CD4-positive, alpha-beta T cell treated with Interleukin-4 for 1 hour (primary cell): ENCODE results near the gene CAMTA1.

Experiments used
- DNase-seq, 2 donors: peaks; one replicate each; pipeline ENCODE4 v3.0.0-alpha.2; 2020 to 2022

CAMTA1 gene

DNA sequence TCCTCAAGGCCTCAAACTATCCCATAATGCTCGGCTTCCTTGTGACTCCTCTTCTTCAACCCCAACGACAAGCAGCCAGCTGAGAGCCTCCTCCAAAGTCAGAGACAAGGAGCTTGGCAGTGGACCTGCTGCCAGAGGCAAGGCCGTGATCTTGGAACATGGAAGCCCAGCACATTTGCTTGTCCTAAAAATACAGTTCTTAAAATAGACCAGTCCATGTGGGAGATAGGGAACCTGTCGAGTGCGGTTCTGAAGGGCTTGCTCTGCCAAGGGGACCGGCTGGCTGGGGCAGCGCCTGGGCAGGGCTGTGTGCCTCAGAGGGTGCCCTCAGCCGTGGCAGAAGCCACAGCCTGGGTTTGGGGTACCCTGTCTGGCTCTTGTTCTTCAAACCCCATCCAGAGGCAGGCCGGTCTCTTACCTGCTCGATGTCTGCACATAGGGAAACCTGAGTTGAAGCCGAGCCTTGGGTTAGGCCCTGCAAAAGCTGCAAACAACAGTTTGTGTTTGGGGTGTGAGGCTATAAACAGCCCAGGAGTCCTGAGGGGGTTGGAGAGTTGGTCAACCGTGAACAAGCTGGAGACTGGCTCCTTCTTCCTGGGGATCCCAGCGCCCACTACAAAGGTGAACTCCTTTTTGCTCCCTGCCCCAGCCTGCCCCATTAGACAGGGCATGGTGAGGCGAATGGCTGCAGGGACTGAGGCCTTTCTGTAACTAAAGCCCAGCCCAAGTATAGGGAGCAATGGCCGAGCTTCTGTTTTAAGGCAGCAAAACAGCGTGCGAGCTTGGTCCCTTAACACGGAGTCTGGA is 228.8 kb downstream of the CAMTA1 start:
- DNase-seq = no peak

- no peak for DNase-seq
These were observed 229.3 kb downstream of the CAMTA1 start for GRCh38 chr1:7014640-7014930.

- DNase-seq = no peak
These were observed 229.8 kb downstream of the CAMTA1 start for GRCh38 chr1:7015022-7015421.

GRCh38 chr1:7018351-7018750 is 233.1 kb downstream of the CAMTA1 start:
- DNase-seq = no peak

DNA sequence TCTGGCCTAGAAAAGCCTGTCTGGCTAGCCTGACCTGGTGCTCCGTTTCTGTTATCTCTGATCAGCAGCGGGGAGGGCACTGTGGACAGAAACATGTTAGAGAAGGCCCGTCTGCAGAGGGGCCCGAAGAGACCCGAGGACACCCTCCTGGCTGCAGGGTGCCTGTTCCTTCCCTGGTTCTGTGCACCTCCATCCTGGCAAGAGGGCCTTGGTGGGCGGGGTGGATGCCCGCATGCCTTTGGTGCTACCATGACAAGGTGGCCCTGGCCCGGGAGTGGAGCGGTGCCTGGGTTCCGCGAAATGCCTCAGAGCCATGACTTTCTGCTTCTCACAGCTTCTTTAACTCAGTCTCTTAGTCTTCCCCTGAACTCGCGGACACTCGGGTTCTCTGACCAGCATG is 233.6 kb downstream of the CAMTA1 start:
- DNase-seq = no peak

- DNase-seq = no peak
These were observed 234.3 kb downstream of the CAMTA1 start for GRCh38 chr1:7019510-7019909.

- DNase-seq = no peak
These were observed 236.8 kb downstream of the CAMTA1 start for GRCh38 chr1:7022058-7022457.

DNA sequence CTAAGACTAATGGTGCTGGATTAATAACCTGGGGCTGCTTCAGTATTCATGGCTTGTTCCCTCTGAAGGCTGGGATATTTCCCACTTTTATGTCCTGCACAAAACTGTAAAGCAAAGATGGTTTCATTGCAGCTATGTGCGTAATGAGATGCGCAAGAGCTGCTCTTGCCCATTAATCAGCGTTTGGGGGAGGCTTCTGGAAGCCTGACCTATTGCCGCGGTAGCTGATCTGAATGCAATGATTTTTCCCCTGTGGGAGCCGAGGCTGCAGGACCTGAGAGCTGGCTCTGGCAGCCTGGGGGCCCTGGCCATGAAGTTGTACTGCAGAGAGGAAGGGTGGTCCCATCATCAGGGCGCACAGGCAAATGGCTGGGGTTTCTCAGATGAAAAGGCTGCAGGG is 239.8 kb downstream of the CAMTA1 start:
- DNase-seq = no peak

DNA sequence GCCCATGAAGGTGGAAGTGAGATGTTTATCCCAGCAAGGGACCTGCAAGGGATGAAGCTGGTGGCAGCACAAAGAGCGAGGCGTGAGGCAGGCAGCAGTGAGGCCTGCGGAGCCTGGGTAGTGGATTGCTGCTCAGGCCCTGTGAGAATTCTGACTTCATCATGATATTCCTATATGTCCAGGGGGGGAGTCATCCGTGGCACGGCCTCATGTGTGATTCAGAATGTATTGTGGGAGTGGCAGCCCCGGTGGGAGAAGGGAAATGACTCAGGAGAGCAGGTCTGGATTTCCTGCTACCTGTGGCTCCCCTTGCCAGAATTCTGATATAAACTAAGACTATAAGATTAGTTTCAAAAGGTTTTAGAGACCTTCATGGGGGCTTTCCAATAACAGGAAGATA is 240.9 kb downstream of the CAMTA1 start:
- DNase-seq = no peak

DNA sequence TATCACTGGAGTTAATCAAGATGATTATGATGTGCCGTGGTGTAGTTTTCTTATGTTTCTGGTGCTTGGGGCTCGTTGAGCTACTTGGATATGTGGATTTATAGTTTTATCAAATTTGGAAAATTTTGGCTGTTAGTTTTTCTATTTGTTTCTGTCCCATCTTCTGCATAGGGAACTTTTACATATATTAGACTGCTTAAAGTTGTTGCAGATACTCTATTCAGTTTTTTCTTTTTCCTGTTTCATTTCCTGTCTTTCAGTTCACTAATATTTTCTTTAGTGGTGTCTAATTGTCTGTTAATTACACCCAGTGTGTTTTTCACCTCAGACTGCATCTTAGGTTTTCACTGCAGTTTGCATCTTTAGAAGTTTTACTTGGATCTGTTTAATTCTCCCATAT is 247.7 kb downstream of the CAMTA1 start:
- no peak for DNase-seq

DNA sequence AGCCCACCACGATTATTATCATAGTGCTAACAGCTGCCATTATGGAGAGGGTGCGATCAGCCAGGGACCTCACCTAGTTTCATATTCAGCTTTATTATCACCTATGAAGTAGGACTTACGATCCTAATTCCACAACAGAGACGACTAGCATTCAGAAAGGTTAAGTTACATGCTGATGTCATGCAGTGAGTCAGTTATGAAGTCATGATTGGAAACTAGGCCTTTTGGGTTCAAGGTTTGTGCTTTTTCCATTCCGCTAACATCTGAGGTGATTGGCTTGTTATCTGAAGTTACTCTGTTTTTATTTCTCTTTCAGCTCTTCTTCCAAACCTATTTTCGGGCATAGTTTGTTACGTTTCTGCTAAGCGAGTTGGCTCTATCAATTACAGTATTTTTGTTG is 251.1 kb downstream of the CAMTA1 start:
- no peak for DNase-seq

- DNase-seq = no peak
These were observed 254.5 kb downstream of the CAMTA1 start for GRCh38 chr1:7039590-7040220.

DNA sequence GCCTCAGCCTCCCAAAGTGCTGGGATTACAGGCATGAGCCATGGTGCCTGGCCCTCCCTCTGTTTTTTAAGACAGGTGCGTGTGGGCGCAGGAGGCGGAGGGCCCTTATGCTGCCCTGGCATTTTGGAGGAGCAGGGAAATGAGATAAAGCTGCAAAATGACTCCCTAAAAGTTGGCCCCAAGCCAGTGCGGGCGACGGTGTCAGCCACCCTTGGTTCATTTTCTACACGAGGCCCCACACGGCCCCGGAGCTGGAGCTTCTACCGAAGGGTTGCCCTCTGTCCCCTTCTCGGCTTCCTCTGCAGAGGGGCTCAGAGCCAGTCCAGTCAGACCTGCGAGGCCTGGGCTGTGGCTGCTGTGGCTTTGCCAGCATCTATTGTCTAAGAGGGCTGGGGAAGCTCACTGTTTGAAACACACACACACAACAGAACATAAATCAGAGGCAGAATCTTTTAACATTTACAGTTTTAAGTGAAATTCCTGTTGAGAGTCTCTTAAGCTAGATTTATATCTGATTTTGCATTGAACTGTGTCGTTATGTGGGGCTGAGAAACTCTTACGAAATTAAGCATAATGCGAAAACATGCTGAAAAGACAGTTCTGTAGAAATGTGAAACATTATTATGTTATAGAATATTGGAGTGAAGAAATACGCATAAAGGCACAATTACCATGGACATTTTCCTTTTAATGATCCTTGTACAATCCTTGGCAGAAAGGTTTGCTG is 255.9 kb downstream of the CAMTA1 start:
- no peak for DNase-seq

GRCh38 chr1:7042322-7043190 is 257.3 kb downstream of the CAMTA1 start:
- peak in 1 of 2 donors; percentile 10 for DNase-seq

DNA sequence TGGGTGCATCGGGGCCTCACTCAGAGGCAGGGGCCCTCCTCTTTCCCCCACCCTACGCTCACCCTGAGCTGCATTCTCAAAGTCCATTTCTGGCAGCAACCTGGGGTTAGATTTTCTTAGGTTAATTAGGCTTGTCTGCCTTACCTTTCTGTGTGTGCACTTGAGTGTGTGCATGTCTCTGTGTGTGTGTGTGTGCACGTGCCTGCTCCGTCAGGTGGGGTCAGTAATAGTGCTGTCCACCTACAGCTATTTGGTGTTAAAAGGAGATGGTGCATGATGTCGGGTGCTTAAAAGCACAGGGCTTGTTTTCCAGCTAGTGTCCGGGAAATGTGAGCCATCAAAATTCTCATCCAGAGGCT is 257.9 kb downstream of the CAMTA1 start:
- no peak for DNase-seq

DNA sequence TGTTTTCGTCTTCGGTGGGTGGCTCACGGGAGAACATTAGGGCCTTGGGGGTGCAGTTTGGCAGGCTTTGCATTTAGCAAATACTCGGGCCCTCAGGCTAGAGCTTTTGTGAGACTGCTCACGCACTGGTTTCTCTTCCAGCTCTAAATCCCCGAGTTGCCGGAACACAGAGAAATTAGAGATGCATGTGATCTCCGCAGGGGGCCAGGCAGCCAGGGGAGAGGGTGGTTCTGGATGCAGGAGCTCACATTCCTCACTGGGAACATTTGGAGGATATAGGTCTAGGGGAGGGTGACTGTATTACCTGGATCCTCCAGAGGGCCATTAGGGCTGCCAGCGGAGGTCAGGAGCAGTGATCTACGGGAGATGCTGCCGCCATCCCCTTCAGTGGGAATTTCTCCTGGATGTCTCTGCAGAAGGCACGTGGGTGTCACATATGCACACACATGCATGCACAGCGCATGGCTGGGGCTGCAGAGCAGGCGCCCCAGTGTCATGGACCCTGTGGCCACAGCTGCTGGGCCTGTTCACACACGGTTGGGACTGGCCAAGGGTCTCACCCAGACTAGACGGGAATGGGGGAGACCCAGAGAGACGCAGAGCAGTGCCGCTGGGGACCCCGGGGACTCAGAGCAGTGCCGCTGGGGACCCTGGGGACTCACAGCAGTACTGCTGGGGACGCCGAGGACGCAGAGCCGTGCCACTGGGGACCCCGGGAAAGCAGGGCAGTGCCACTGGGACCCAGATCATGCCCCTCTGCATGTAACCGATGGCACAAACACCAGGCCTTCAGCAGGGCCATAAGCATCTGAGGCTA is 258.7 kb downstream of the CAMTA1 start:
- no peak for DNase-seq

DNA sequence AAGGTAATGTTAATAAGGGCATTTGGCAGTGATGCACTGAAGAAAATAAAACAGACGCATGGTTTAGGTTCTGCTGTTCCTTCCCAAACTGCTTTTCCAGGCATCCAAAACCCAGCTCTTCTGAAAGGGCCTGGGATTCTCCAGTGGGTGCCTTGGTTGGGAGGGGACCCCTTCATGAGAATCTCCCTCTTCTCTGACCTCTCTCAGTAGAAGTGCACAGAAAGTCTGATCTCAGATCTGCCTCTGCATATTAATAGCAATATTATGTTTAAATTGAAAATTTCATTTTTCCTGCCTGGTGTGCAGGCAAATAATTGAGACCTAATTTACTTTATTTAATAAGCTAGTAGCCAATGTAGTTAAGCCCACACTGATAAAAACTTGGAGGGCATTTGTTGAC is 260.6 kb downstream of the CAMTA1 start:
- DNase-seq = no peak

DNA sequence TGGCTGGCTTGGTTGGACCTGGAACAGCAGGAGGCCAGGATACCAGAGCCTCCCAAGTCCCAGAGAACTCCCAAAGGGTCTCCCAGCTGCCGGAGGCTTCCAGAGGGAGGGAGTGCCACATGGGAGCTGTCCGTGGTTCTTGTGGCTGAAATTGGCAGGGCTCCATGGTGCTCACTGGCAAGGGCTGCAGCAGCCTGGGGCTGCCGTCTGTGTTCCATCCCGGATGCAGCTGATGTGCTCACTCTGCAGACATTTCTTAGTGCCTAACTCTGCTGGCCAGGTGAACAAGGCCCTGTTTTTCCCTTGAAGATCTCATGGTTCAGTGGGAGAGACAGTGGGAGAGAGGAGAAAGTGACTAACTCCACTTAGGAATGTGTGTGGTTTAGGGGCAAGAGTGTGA is 261.1 kb downstream of the CAMTA1 start:
- DNase-seq = no peak

DNA sequence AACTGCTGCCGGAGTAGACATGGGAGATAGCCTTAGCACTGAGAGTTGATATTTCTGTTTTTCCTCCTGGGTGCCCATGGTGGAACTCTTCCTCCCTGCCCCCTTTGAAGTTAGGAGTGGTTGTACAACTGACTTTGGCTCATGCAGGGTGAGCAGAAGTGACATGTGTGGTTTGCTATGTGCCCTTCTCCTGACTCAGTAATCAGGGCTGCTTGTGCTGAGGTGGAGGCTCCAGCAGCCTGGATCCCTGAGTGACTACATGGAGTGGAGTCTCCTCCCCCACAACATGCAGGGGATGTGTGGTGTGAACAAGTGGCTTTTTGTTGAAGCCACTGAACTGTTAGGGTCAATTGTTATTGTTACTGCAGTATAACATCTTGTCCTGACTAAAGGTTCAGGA is 261.6 kb downstream of the CAMTA1 start:
- no peak for DNase-seq

DNA sequence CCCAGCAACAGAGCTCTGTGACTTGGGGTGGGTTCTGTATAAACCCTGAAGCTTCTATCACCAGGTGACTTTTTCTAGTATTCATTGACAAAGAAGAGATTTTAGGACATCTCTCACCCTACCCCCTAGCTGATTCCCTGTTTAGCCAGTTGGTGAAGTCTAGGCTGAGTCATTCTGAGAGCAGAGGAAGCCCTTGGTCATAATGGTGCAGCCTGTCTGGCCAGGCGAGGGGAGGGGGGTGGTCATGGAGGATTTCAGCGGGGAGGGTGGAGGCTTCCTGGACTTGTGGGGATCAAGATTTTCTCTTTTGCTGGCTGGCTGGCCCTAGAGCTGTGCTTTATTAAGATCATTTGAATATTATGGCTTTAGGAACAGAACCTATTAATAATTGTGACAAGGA is 262.6 kb downstream of the CAMTA1 start:
- no peak for DNase-seq

GRCh38 chr1:7048395-7048794 is 263.1 kb downstream of the CAMTA1 start:
- DNase-seq = no peak

DNA sequence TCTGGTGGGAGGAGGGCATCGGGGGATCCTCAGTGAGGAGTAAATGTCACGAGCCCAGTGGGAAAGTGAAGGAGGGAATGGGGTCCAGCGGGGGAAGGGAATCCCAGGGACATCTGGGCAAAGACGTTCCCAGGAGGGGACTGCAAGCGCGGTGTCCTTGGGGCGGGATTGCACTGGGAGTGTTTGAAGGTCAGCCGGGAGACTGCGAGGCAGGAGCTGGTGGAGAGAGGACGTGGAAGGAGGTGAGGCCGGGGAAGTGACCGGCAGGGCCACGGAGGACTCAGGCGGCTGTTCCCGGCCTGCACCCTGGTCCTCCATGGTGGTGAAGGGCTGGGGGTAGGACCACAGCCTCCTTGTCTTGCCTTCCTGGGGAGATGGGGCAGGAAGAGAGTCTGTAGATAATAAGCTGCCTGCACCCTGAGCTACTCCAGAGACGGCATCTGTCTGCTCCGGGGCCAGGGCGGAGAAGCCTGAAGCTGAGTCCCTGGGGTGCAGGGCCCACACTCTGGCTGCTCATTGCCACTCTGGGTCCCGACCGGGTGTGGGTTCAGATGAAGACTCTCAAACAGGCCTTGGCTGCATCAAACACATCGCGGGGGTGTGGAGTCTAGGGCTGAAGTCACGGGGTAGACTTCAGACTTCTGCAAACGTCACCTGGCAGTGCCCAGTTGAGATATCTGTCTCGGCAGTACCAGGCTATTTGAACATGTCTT is 264.8 kb downstream of the CAMTA1 start:
- no peak for DNase-seq
